Activated naive CD8-positive, alpha-beta T cell (primary cell): ENCODE results near the gene FOXL2NB.
"Not testable (repeated sequence)": the region's sequence is repeated elsewhere in the genome, so short reads cannot be mapped to it uniquely, and the experiment has no call there.

Experiments
- H3K27ac Mint-ChIP-seq: one replicate; pipeline ENCODE4 v1.8.0; 2021; ENCODE audit warnings: mixed read lengths
- H3K27me3 Mint-ChIP-seq: one replicate; pipeline ENCODE4 v1.8.0; 2021; ENCODE audit warnings: mixed read lengths
- H3K36me3 Mint-ChIP-seq: one replicate; pipeline ENCODE4 v1.8.0; 2021; ENCODE audit warnings: mixed read lengths
- H3K4me1 Mint-ChIP-seq: one replicate; pipeline ENCODE4 v1.8.0; 2021; ENCODE audit warnings: low read depth, mixed read lengths
- H3K4me3 Mint-ChIP-seq: one replicate; pipeline ENCODE4 v1.8.0; 2021; ENCODE audit warnings: mild to moderate bottlenecking, mixed read lengths
- H3K9me3 Mint-ChIP-seq: one replicate; pipeline ENCODE4 v1.8.0; 2021; ENCODE audit warnings: low read depth, mixed read lengths

FOXL2NB gene

DNA sequence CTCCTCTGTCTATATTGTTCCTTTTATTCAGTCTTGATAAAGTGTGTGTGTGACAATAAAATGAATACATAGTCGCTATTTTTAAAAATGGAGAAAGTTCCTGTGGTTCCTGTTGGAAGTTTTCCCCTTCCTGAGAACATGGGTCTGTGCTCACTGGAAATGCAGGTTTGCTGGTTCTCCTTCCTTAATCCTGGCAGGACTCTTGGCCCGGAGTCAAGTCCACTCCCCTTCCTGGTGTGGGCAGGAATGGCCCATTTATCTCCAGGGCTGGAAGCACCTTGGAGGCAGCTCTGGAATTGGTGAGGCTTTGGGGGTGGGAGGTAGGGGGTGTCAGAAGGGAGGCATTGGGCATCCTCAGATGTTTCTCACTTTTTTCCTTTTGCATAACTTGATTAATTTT lies 30.2 kb upstream of the FOXL2NB start:
- peak overlapping the region; percentile 32 for H3K4me3 Mint-ChIP-seq

DNA sequence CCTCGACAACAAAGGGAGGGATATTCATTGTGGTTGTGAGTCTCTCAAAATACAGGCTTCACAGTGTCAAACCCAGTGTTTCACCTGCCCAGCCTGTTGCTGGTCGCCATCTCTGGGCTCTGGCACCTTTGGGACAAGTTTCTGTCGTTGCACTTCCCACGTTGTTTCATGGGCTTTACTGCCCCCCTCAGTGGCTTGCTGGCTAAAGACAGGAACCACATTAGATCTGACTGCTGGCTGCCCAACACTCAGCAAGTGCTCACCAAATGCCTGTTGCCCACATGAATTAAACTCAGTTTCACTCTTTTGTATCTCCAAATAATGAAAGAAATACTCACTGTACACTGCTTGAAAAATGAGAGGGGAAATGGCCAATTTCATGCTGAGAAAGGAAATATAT lies 27.7 kb upstream of the FOXL2NB start:
- Mint-ChIP-seq H3K36me3 (no peaks in the 10 kb centered on the region), H3K9me3 (no peaks in the 10 kb centered on the region), H3K27me3 (peaks cover 6% of the 10 kb centered on the region), H3K27ac (no peak overlapping the region), H3K4me3 (no peak overlapping the region), H3K4me1 (peaks cover 5% of the 10 kb centered on the region)

More for the DNA sequence above, 30.2 kb upstream of the FOXL2NB start:
- no peaks in the 10 kb centered on the region for H3K9me3 Mint-ChIP-seq
- no peaks in the 10 kb centered on the region for H3K36me3 Mint-ChIP-seq
- peaks cover 5% of the 10 kb centered on the region for H3K4me1 Mint-ChIP-seq
- peaks cover 2% of the 10 kb centered on the region for H3K27me3 Mint-ChIP-seq
- H3K27ac Mint-ChIP-seq, result no peak overlapping the region

DNA sequence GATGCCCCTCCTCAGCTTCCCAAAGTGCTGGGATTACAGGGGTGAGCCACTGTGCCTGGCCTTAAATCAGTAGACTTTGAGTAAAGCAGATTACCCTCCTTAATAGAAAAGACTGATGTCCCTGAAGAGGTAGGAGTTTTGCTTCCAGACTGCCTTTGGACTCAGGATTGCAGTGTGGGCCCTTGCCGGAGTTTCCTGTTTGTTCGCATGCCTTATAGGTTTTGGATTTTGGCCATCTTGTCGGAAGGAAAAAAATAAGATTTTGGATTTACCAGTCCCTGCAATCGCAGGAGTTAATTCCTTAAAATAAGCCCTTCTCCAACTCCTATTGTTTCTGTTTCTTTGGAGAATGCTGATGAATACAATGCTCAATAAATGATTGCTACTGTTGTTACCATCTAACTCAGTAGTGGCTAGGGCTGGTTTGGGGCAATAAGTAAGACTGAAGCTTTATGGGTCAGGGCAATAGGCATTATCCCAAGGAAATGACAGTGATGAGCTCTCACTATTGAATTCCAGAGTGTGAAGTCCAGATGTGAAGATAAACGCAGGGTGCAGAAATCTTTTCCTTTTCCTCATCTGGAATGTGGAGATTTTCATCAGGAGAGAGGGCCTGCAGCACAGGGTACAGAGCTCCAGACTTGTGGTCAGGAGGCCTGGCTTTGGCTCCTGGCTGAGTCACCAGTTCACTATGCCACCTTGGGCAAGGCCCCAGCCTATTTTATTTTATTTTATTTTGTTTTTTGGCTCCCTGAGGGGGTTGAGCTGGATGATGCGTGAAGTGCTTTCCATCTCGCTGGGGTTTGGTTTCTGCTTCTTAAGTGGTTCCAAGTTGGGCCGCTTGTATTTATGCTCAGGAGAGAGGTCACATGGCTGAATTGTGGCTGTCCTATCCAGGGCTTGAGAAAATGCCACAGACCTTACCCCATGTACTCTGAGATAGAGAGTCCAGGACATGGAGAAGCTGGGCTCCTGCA lies 25.4 kb upstream of the FOXL2NB start:
- no peaks in the 10 kb centered on the region for H3K4me1 Mint-ChIP-seq
- H3K27ac Mint-ChIP-seq, result no peak overlapping the region
- H3K4me3 Mint-ChIP-seq, result no peak overlapping the region
- peaks cover 6% of the 10 kb centered on the region for H3K27me3 Mint-ChIP-seq
- H3K36me3 Mint-ChIP-seq, result no peaks in the 10 kb centered on the region
- no peaks in the 10 kb centered on the region for H3K9me3 Mint-ChIP-seq

DNA sequence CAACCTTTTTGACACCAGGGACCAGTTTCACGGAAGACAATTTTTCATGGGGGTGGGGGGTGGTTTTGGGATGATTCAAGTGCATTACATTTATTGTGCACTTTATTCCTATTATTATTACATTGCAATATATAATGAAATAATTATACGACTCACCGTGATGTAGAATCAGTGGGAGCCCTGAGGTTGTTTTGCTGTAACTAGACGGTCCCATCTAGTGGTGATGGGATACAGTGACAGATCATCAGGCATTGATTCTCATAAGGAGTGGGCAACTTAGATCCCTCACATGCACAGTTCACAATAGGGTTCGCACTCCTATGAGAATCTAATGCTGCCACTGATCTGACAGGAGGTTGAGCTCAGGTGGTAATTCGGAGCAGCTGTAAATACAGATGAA lies 24.6 kb upstream of the FOXL2NB start:
- H3K9me3 Mint-ChIP-seq, result not testable (repeated sequence)

DNA sequence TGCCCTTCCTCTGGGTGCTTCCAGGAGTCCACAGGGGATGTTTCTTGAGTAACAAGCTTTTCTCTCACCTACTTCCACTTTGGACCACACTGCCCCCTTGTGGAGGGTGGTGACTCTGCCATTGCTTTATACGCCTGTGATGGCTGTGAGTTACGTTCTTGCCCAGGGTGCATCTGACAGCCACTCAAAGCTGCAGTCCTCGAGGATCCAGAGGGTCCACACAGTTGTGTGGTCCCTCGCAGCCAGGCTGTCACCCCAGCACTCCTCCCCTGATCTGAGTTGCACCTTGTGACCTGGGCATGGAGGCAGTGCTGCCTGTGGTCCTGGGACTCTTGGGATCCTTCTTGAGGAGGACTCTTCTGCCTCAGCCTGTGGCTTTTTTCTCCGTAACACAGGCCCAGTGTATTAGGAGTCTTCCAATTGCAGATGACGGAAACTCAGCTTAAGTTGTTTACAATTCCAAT lies 23.5 kb upstream of the FOXL2NB start:
- Mint-ChIP-seq H3K27me3 (peaks cover 6% of the 10 kb centered on the region), H3K27ac (no peak overlapping the region), H3K9me3 (no peaks in the 10 kb centered on the region)

More for the DNA sequence above, 24.6 kb upstream of the FOXL2NB start:
- H3K4me1 Mint-ChIP-seq, H3K4me3 Mint-ChIP-seq, H3K27ac Mint-ChIP-seq, H3K36me3 Mint-ChIP-seq, H3K27me3 Mint-ChIP-seq: not testable (repeated sequence)

DNA sequence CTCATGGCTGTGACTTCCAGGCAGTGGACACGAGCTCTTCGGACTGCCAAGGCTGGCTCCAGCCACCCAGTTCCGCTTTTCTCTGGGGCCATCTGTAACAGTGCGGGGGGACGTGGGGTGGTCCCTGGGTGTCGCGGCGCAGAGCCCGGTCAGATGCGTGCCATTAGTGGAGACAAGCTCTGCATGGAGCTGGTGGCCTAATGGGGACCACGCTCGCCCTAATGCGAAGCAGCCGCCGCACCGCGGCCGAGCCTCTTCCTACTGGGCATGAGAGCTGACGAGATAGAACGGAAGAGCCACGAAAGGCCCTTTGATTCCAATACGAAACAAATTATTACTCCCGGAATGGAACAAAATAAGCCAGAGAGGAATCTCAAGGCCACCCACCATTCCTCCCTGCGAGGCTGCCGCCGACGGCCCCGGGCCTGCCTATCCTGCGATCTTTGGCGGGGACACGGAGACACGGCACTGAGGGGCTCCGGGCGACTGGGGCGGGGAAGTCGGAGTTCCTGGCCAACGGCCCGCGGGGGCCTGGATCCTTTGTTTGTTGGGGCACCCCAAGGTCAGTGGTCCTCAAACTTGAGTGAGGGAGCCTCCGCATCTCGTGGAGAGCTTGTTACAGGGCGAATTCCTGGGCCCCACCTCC lies 18.2 kb upstream of the FOXL2NB start:
- H3K4me3 Mint-ChIP-seq, result no peak overlapping the region
- H3K27me3 Mint-ChIP-seq, result peaks cover 6% of the 10 kb centered on the region
- H3K4me1 Mint-ChIP-seq, result no peaks in the 10 kb centered on the region
- H3K27ac Mint-ChIP-seq, result no peak overlapping the region
- no peaks in the 10 kb centered on the region for H3K9me3 Mint-ChIP-seq
- H3K36me3 Mint-ChIP-seq, result no peaks in the 10 kb centered on the region

More for the DNA sequence above, 23.5 kb upstream of the FOXL2NB start:
- H3K36me3 Mint-ChIP-seq, result no peaks in the 10 kb centered on the region
- no peaks in the 10 kb centered on the region for H3K4me1 Mint-ChIP-seq
- H3K4me3 Mint-ChIP-seq, result no peak overlapping the region

DNA sequence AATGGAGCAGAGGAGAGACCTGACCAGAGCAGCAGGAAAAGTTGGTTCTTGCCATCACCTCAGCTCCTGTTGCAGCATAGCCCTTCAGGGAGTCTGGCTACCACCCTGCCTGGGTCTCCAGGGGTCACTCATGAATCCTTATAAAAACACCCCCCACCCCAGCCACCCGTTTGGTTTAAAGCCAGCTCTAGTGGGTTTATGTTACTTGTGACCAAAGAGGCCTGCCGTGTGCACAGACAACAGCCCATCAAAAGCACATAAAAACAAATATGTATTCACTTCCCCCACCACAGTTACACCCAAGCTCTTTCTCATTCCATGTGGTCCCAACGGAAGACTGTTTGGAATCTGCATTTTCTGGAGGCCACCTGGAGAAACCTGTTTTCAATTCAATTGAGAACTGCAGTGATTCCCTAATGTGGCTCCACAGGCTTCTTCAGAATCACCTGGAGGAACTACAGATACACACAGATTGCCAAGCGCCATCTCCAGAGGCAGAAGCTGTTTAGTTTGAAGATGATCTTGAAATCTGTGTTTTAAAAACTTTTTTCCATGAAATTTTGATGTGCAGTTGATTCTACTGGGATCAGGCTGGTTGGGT lies 13.8 kb upstream of the FOXL2NB start:
- H3K36me3 Mint-ChIP-seq, result no peaks in the 10 kb centered on the region
- H3K4me3 Mint-ChIP-seq, result no peak overlapping the region
- H3K4me1 Mint-ChIP-seq, result peaks cover 19% of the 10 kb centered on the region
- no peak overlapping the region for H3K27ac Mint-ChIP-seq
- peaks cover 17% of the 10 kb centered on the region for H3K27me3 Mint-ChIP-seq
- no peaks in the 10 kb centered on the region for H3K9me3 Mint-ChIP-seq

DNA sequence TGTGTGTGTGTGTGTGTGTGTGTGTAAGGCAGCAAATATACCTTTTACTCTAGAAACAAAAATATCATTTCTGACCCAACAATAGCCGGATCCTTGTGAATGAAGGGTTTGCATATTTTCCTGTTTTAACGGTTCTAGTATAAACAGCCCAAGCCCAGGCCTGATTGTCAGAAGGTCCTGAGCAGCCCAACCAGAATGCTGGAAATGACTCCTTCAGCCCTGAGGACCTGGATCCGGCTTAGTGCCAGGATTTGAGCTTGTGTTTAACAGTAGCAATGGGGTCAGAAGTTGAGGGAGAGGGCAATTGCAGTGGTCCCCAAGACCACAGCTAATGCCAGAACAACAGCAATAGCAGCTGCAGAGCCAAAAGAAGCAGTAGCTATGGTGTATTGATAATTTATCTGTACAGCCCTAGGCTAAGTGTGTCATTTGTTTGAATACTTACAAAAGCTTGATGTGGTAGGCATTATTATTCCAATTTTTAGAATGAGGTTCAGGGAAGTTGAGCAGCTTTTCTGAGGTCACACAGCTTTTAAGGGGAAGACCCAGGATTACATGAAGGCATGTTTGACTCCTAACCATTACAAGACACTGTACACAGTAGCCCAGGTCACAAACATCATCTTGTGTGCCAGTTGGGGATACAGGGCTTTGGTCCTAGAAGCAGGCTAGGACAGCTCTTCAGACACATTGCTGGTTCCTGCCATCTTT lies 12.9 kb upstream of the FOXL2NB start:
- no peak overlapping the region for H3K27ac Mint-ChIP-seq
- H3K27me3 Mint-ChIP-seq, result peaks cover 22% of the 10 kb centered on the region
- H3K4me1 Mint-ChIP-seq, result peaks cover 27% of the 10 kb centered on the region
- H3K4me3 Mint-ChIP-seq, result no peak overlapping the region
- H3K36me3 Mint-ChIP-seq, result no peaks in the 10 kb centered on the region
- no peaks in the 10 kb centered on the region for H3K9me3 Mint-ChIP-seq

DNA sequence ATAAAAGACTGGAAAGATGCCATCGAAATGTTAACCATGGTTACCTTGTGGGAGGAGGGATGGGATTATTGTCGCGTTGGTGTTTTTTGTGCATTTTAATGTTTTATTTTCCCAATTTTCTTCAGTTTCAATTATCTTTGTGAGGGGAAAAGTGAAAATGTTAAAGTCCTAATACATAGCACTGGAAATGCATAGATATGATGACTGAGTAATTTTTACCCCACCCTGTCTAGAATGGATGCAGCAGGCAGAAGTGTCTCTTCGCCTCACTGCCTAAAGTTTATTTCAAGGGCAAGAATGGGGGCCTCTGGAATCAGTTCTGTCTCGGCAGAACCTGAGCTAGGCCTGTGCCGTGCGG lies 11.5 kb upstream of the FOXL2NB start:
- Mint-ChIP-seq H3K9me3 (no peaks in the 10 kb centered on the region), H3K27ac (no peak overlapping the region), H3K36me3 (no peaks in the 10 kb centered on the region), H3K4me3 (peak overlapping the region; percentile 49), H3K27me3 (peaks cover 24% of the 10 kb centered on the region), H3K4me1 (peaks cover 29% of the 10 kb centered on the region)

DNA sequence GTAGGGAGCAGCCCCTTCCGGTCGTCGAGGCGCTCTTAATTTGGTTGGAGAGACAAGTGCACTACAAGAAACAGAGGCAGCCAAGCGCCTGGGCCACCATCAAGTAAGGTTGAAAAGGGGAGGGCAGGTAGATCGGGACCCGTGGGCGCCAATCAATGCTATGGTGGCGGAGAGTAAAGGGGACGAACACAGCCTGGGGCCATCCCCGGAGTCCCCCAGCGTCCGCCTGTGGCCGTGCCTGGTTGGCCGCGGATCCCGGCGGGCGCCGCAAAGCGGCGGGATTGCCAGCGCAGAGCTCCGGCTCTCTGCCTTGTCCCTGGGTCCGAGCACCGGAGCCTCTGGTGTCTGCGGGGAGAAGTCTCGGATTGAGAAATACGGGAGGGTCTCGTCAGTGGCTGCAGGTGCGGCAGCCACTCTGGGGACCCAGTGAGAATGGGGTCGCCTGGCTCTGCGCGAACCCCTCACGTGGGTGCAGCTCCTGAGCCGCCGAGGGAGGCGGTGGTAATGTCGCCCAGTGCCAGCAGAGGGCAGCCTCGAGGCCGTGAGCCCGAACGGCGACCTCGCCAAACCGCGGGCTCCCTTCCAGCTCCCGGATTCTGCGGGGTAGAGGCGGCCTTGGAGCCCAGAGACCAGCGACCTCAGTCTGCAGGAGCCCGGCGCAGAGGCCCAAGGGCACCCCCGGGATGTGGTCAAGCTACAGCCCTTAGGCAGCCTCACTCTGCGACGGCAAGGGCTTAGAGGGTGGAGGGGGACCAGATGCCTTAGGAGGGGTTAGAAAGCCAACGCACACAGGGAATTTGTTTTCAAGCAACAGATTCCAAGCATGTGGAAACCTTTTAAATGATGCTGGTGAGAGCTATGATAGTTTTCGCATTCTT lies 10.9 kb upstream of the FOXL2NB start:
- H3K4me1 Mint-ChIP-seq, result peaks cover 29% of the 10 kb centered on the region
- H3K4me3 Mint-ChIP-seq, result peak overlapping the region; percentile 49
- H3K27ac Mint-ChIP-seq, result no peak overlapping the region
- H3K9me3 Mint-ChIP-seq, result no peaks in the 10 kb centered on the region
- no peaks in the 10 kb centered on the region for H3K36me3 Mint-ChIP-seq
- peaks cover 30% of the 10 kb centered on the region for H3K27me3 Mint-ChIP-seq

DNA sequence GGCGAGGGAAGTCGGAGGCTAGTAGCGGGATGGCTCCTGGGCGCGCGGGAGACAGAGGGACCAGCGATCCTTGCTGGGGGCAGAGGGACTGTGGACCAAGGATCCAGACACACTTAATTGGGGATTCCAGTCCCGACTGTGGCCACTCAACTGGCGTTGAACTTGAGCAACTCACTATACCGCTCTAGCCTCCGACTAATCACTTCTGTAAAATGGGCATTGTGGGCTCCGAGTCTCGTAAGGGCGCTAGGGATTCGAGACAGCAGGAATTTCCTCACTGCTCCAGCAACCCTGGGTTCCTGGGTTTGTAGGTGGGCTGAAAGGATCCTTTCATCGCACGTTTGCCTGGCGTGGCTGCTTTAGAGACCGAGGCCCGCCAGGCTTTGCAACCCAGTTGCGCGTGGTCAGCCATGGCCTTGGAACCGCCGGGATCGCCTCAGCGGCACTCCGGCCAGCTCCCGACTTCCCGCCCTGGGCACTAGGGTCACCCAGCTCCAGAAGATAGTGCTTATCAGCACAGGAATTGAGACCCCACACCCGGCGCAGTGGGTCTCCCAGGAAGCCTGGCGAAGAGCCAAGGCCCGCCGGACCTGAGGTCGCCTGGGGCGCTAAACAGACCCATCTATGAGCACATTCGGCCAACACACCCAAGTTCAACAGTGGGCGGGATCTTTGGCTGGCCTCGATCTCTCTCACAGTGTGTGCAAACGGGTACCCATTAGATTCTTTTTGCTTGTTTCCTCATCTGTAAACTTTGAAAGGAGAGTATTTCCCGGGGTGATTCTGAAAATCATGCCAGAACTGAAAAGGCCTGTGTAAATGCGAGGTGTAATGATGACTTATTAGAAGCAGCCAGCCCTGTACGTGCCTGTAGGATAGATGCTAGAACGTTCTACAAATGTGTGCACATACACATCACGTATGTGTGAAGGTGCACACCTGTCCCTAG lies 10.0 kb upstream of the FOXL2NB start:
- Mint-ChIP-seq H3K9me3 (no peaks in the 10 kb centered on the region), H3K27me3 (peaks cover 38% of the 10 kb centered on the region), H3K27ac (no peak overlapping the region), H3K4me3 (peak overlapping the region; percentile 49), H3K36me3 (no peaks in the 10 kb centered on the region), H3K4me1 (peaks cover 29% of the 10 kb centered on the region)

DNA sequence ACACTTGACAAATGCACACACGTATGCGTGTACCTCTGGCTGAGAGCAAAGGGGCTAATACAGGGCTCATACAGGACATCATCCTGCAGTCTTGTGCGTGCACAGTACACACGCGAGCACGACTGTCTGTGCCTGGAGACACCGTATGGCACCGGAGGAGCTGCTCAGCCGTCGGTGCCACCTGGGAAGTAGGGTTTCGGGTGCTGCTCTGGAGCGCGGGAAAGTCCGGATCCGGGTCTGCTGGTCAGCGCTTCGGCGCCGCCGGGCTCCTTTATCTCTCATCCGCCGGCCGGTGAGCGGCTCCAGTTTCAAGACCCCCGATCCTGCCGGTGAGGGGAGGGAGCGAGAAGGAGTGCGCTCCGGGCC lies 9.3 kb upstream of the FOXL2NB start:
- Mint-ChIP-seq H3K27me3 (peaks cover 41% of the 10 kb centered on the region), H3K9me3 (no peaks in the 10 kb centered on the region), H3K4me3 (peak overlapping the region; percentile 75)

More for the DNA sequence above, 9.3 kb upstream of the FOXL2NB start:
- Mint-ChIP-seq H3K27ac (no peak overlapping the region), H3K36me3 (no peaks in the 10 kb centered on the region), H3K4me1 (peaks cover 29% of the 10 kb centered on the region)
